Esophagus squamous epithelium (tissue), 5 donors: Measurements from ENCODE around the gene TAF11L13. TPM values are rescaled to one million over a fixed set of nuclear protein-coding genes. Genes with fewer than 3 reads are reported as not detected.

ENCODE experiments used
- DNase-seq: peaks from one replicate; lab custom pipeline; 2025; lab: John Stamatoyannopoulos, UW
- H3K27ac ChIP-seq, 4 donors: fragments of 200-600 bp; sonication (generic); one replicate each; pipeline ENCODE4 v1.5.1; 2016 to 2019; ENCODE audit warnings: mild to moderate bottlenecking in 1 of 4
- H3K27me3 ChIP-seq, 4 donors: fragments of 200-600 bp; sonication (generic); 1 replicate in 3 of 4; 2 replicates in 1 of 4; pipeline versions ENCODE4 v1.5.1 to v1.6.0; 2017 to 2021; ENCODE audit warnings: antibody characterized with exemption in 1 of 4
- H3K36me3 ChIP-seq, 3 donors: fragments of 200-600 bp; sonication (generic); one replicate each; pipeline ENCODE4 v1.5.1; 2016 to 2019
- H3K4me1 ChIP-seq, 3 donors: fragments of 200-600 bp; sonication (generic); one replicate each; pipeline ENCODE4 v1.5.1; 2017 to 2019
- H3K4me3 ChIP-seq, 4 donors: fragments of 200-600 bp; sonication (generic); 1 replicate in 3 of 4; 2 replicates in 1 of 4; pipeline ENCODE4 v1.5.1; 2016 to 2019; ENCODE audit warnings: mild to moderate bottlenecking in 2 of 4, moderate library complexity in 1 of 4
- H3K9me3 ChIP-seq, 3 donors: fragments of 200-600 bp; sonication (generic); one replicate each; pipeline ENCODE4 v1.5.1; 2016 to 2019
- CTCF ChIP-seq, 6 experiments: fragments of 450-650 bp in 4 of 6; fragments of 200-600 bp in 2 of 6; sonication (generic) in 2 of 6; IDR thresholded peaks; one replicate each; pipeline ENCODE4 v1.5.1; 2016 to 2019; ENCODE audit warnings: antibody characterized with exemption in 6 of 6, mild to moderate bottlenecking in 4 of 6, moderate library complexity in 4 of 6
- POLR2A ChIP-seq, 4 donors: fragments of 450-650 bp; IDR thresholded peaks; one replicate each; pipeline ENCODE4 v1.6.1; 2017; ENCODE audit warnings: antibody characterized with exemption in 4 of 4, mild to moderate bottlenecking in 4 of 4, moderate library complexity in 3 of 4
- WGBS, 2 donors: methylation state at CpG; one replicate each; pipeline ENCODE4 v1.1.5; 2018; 5-methylcytosine and 5-hydroxymethylcytosine counted together
- intact Hi-C: fragments of 100-400 bp; cut with DNase I; formaldehyde crosslinking; loops from one replicate; pipeline ENCODE4 v1.15.0; 2022
- total RNA-seq, 4 donors: library from RNA; depleted of rRNA; stranded (reverse); fragments of >200 nt; gene quantifications; one replicate each; pipeline ENCODE4 v1.1.0, GENCODE V29; 2016
- donor health status: DM: yes; HTN: yes; CAD: no.

The TAF11L13 gene
- total RNA-seq, 4 donors from 2014 or later: not detected

GRCh38 chr5:17655921-17656320 lies 24.0 kb downstream of the TAF11L13 start:
- H3K36me3 ChIP-seq: no peaks in the 10 kb centered on the region
- intact Hi-C loops: no loop called here
- H3K27ac ChIP-seq: no peak overlapping the region
- H3K4me3 ChIP-seq: no peak overlapping the region
- 58 to 70% methylated on average over 6 of the region's 6 CpGs for WGBS, 2 donors
- H3K27me3 ChIP-seq: no peaks in the 10 kb centered on the region
- no peak for TF ChIP-seq CTCF (IDR thresholded peaks at IDR 0.05)
- no peaks in the 10 kb centered on the region for H3K4me1 ChIP-seq
- H3K9me3 ChIP-seq: no peaks in the 10 kb centered on the region
- no peak for DNase-seq

GRCh38 chr5:17663182-17663581 lies 31.3 kb downstream of the TAF11L13 start:
- WGBS, 2 donors: 73 to 87% methylated on average over 5 to 7 of the region's 8 CpGs
- Histone ChIP-seq H3K27me3 (no peaks in the 10 kb centered on the region), H3K4me3 (no peak overlapping the region), H3K4me1 (no peaks in the 10 kb centered on the region), H3K27ac (no peak overlapping the region), H3K36me3 (no peaks in the 10 kb centered on the region), H3K9me3 (no peaks in the 10 kb centered on the region)
- intact Hi-C loops: no loop called here
- no peak for TF ChIP-seq POLR2A (IDR thresholded peaks at IDR 0.05)
- no peak for TF ChIP-seq CTCF (IDR thresholded peaks at IDR 0.05)
- no peak for DNase-seq

GRCh38 chr5:17665836-17666235 lies 33.9 kb downstream of the TAF11L13 start:
- H3K27ac ChIP-seq: no peak overlapping the region
- TF ChIP-seq POLR2A (IDR thresholded peaks at IDR 0.05) (no peak), CTCF (IDR thresholded peaks at IDR 0.05) (no peak)
- no peak overlapping the region for H3K4me3 ChIP-seq
- 82 to 95% methylated on average over 2 of the region's 2 CpGs for WGBS, 2 donors
- no peaks in the 10 kb centered on the region for H3K9me3 ChIP-seq
- H3K4me1 ChIP-seq: no peaks in the 10 kb centered on the region
- no peaks in the 10 kb centered on the region for H3K36me3 ChIP-seq
- intact Hi-C loops: no loop called here
- no peaks in the 10 kb centered on the region for H3K27me3 ChIP-seq
- no peak for DNase-seq

- TF ChIP-seq CTCF (IDR thresholded peaks at IDR 0.05) (no peak), POLR2A (IDR thresholded peaks at IDR 0.05) (no peak)
- no peaks in the 10 kb centered on the region for H3K27me3 ChIP-seq
- WGBS, 2 donors: 78 to 86% methylated on average over 3 of the region's 3 CpGs
Measured at GRCh38 chr5:17666726-17667235, 34.9 kb downstream of the TAF11L13 start.

GRCh38 chr5:17670353-17670752 lies 38.5 kb downstream of the TAF11L13 start:
- no peaks in the 10 kb centered on the region for H3K27me3 ChIP-seq
- intact Hi-C loops: no loop called here
- no peak overlapping the region for H3K27ac ChIP-seq
- WGBS, 2 donors: 92% methylated on average over 5 of the region's 14 CpGs; no CpG with 5 or more reads in 1 of the 2 donors
- no peaks in the 10 kb centered on the region for H3K9me3 ChIP-seq
- DNase-seq: no peak
- H3K4me1 ChIP-seq: no peaks in the 10 kb centered on the region
- TF ChIP-seq CTCF (IDR thresholded peaks at IDR 0.05) (no peak), POLR2A (IDR thresholded peaks at IDR 0.05) (no peak)
- H3K36me3 ChIP-seq: no peaks in the 10 kb centered on the region
- no peak overlapping the region for H3K4me3 ChIP-seq

More at GRCh38 chr5:17666726-17667235, 34.9 kb downstream of the TAF11L13 start:
- Histone ChIP-seq H3K4me3 (no peak overlapping the region), H3K27ac (no peak overlapping the region), H3K36me3 (no peaks in the 10 kb centered on the region), H3K4me1 (no peaks in the 10 kb centered on the region), H3K9me3 (no peaks in the 10 kb centered on the region)
- no peak for DNase-seq
- intact Hi-C loops: no loop called here
